Fibroblast of upper back skin (primary cell): Measurements from ENCODE around the gene S1PR2.
A peak's percentile ranks its signal among the peaks of the same experiment; 100 is the strongest.
"Not testable (repeated sequence)": the region's sequence is repeated elsewhere in the genome, so short reads cannot be mapped to it uniquely, and the experiment has no call there.

Experiments used
- DNase-seq: peaks from one replicate; pipeline ENCODE4 v3.0.0-alpha.2; 2013

The S1PR2 gene

DNA sequence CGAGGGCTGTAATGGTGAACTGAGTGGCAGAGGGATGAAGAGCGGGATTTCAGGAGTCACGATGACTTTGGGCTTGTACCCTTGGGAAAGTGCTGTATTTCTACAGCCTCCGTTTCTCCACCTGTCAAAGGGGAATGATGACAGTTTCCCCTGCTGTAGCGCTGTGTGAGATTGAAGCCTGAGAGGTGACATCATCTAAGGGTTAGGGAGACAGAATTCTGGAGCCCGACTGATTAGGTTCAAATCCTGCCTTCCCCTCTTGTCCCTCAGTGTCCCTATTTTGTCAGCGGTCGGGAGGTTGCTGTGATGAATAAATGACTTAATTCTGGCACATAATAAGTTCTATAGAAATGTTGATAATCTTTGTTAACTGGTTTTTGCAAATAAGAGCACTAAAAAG lies 21.6 kb upstream of the S1PR2 start:
- DNase-seq, result no peak

- peak; percentile 99 for DNase-seq
Measured at GRCh38 chr19:10251792-10252694, 20.9 kb upstream of the S1PR2 start, which contains the start of gene MRPL4. MRPL4 (plus strand) TSS chr19:10252214; CDS start chr19:10252254, 40 bp downstream.

- no peak for DNase-seq
Measured at GRCh38 chr19:10246511-10246910, 15.4 kb upstream of the S1PR2 start.

DNA sequence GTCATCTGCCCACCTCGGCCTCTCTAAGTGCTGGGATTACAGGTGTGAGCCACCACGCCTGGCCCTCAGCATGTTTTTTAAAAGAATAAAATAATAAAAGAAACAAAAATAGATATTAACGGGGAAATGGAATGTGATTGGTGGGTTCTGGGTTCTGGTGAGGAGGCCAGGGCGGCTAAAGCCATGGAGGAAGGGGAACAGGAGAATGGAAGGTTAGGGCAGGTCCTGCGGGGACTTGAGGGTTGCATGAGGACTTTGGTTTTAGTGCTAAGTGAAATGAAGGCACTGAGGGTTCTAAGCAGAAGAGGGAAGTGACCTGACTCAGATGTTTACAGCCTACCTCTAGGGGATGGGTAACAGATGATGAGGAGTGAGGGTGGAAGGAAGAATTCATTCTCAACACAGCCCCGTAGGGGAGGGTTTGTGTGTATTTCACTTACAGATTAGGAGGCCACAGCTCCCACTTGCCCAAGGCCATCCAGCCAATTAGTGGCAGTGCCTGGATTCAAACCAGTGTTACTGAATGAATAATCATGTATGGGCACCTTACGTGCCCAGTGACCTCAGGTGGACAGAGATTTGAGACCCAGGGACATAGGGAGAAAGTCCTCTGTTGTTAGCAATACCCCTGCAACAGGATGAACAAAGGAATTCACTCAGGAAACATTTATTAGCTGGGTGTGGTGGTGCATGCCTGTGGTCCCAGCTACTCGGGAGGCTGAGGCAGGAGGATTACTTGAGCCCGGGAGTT lies 14.2 kb upstream of the S1PR2 start:
- no peak for DNase-seq

GRCh38 chr19:10243606-10244005 lies 12.5 kb upstream of the S1PR2 start:
- DNase-seq, result no peak

DNA sequence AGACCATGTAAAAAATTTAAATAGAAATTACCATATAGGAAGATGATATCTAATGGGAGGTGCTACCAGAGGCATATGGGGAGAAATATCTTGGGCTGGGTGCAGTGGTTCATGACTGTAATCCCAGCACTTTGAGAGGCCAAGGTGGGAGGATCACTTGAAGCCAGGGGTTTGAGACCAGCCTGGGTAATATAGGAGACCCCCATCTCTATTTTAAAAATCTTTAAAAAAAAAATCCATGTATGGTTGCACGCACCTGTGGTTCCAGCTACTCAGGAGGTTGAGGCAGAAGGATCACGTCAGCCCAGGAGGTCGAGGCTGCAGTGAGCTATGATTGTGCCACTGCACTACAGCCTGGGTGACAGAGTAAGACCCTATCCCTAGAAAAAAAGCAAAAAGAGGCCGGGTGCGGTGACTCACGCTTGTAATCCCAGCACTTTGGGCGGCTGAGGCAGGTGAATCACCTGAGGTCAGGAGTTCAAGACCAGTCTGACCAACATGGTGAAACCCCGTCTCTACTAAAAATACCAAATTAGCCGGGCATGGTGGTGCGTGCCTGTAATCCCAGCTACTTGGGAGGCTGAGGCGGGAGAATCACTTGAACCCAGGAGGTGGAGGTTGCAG lies 10.8 kb upstream of the S1PR2 start:
- not testable (repeated sequence) for DNase-seq

DNA sequence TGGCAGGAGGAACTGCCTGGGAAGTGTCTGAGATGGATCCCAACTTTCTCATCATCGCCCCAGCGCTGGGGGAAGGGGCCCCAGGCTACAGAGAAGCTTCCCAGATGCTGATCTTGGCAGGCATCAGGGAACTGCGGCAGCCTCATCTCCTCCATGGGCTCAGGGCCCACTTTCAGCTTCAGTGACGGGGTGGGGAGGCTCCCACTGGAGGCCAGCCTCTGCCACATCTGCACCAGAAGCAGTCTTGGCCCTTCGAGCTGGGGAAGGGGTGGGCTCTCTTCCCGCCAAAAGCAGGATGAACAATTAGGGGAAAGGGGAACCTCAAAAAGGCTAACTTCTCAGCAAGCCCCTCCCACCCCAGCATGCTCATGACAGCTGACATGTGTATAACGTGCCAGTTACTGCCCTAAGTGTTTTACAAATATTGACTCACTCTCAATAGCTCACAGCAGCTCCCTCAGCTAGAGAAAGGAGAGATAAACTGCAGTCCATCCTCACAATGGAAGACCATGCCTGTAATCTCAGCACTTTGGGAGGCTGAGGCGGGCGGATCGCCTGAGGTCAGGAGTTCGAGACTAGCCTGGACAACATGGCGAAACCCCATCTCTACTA lies 7.1 kb upstream of the S1PR2 start:
- peak; percentile 90 for DNase-seq

- peak; percentile 36 for DNase-seq
Measured at GRCh38 chr19:10237702-10238101, 6.6 kb upstream of the S1PR2 start.

DNA sequence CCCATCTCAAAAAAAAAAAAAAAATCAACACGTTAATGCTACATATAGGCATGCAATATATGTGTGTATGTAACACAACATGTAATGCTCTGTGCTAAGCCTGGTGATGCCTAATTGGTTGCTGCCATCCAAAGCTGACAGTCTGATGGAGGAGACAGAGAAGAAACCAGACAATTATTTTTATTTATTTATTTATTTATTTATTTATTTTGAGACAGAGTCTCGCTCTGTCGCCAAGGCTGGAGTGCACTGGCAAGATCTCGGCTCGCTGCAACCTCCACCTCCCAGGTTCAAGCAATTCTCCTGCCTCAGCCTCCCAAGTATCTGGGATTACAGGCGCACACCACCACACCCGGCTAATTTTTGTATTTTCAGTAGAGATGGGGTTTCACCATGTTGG lies 4.3 kb upstream of the S1PR2 start:
- DNase-seq, result not testable (repeated sequence)

DNA sequence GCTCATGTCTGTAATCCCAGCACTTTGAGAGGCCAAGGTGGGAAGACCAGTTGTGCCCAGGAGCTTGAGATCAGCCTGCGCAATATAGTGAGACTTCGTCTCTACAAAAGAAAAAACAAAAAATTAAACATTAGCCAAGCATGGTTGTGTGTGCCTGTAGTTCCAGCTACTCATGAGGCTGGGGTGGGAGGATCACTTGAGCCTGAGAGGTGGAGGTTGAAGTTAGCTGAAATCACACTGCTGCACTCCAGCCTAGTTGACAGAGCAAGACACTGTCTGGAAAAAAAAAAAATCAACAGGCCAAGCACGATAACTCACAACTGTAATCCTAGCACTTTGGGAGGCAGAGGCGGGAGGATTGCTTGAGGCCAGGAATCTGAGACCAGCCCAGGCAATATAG lies 3.9 kb upstream of the S1PR2 start:
- DNase-seq, result no peak

DNA sequence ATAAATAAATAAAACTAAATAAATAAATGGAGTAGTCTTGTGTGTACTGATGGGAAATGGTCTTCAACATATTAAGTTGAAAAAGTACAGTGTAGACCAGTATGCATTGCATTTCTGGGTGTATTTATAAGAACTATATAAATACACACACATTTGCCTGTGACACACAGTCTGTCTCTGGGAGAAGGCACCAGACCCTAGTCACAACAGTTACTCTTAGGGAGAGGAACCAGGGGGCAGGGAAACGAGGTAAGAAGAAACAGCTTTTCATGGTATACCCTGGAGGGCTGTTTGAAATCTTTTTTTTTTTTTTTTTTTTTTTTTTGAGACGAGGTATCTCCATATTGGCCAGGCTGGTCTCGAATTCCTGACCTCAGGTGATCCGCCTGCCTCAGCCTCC lies 2.8 kb upstream of the S1PR2 start:
- no peak for DNase-seq

- no peak for DNase-seq
Measured at GRCh38 chr19:10231612-10232228, 589 bp upstream of the S1PR2 start.

GRCh38 chr19:10230173-10230860 lies 814 bp downstream of the S1PR2 start:
- DNase-seq, result peak; percentile 45

- DNase-seq, result peak; percentile 34
Measured at GRCh38 chr19:10228920-10229319, 2.2 kb downstream of the S1PR2 start.

GRCh38 chr19:10228393-10228792 lies 2.7 kb downstream of the S1PR2 start:
- DNase-seq, result no peak

DNA sequence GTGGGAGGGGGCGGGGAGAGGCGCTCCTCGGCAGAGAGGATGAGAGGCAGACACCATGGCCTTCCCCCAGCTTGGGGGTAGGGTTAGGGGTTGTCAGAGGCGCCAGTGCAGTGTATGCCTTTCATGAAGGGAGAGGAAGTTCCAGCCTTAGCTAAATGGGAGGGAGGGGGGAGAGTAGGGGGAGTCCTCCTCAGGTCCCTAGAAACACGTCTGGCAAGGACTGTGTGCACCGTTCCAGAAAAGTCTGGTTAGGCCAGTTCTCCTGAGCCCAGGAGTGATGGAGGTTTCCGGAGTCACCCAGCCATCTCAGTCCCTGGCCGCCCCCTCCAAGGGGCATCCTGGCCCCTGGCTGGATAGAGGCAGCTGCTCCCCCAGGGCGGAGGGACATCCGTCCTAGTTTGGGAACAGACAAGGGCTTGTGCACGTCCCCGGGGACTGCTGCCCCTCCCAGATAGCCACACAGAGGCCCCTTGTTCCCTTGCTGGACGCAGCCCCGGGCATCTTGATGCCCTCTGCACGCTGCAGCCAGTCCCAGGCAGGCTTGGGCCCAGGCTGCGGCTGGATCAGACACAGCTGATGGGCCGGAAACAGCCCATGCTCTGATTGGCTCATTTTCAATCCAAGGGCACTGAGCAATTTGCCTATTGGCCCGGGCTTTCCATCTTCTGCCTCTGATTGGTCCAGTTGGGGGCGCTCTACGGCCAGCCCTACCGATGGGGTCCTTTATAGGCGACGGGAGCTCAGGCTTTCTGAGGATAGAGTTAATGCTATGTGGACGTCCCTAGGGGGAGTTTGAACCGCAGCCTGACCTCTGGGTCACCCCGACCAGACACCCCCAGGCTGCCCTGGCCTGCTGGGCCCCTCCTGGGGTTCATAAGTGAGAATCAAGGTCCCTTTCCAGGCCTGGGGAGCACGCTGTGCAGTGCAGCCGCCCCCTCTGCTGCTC lies 3.8 kb downstream of the S1PR2 start:
- DNase-seq, result peak; percentile 39

- peak; percentile 94 for DNase-seq
Measured at GRCh38 chr19:10226376-10227025, 4.6 kb downstream of the S1PR2 start.

- no peak for DNase-seq
Measured at GRCh38 chr19:10226021-10226375, 5.1 kb downstream of the S1PR2 start.

- no peak for DNase-seq
Measured at GRCh38 chr19:10224337-10224736, 6.8 kb downstream of the S1PR2 start.

DNA sequence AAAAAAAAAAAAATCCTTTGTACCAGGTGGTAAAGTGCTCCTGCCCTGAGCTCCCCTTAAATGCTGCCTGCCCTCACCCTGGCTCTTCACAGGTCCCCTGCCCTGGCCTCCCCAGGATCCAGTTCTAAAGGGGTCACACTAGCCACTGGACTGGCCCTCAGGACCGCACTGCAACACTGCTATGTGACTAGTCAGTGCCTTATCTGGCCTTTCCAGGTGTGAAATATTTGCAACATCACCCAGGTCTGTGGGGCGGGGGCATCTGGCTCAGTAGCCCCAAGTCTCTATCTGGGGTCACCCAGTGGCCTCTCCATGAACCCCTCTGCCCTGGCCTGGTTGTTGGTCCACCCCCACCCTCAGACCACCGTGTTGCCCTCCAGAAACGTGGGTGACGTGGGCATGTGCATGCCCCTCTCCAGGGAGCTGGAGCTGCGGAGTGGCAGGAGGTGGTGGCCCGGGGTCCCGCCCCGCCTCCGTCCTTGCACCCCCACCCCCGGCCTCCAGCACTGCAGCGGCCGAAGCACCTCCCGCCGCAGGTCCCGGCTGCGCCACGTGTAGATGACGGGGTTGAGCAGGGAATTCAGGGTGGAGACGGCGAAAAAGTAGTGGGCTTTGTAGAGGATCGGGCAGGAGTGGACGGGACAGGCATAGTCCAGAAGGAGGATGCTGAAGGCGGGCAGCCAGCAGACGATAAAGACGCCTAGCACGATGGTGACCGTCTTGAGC lies 7.5 kb downstream of the S1PR2 start:
- DNase-seq, result no peak
